Heart left ventricle (tissue), 16 donors: ENCODE data around the gene OR4F6. TPM values are rescaled to one million over a fixed set of nuclear protein-coding genes. Genes with fewer than 3 reads are reported as not detected.

Experiments used
- ATAC-seq, 4 donors: fragments of 200-7000 bp; cut with Tn5 transposase; one replicate each; pipeline ENCODE4 v1.9.1; 2020 to 2022; ENCODE audit warnings: moderate library complexity in 4 of 4, mild to moderate bottlenecking in 3 of 4, moderate number of reproducible peaks in 1 of 4
- DNase-seq, 5 donors: peaks; one replicate each; pipeline ENCODE4 v3.0.0-alpha.2; 2020
- H3K27ac ChIP-seq, 12 donors: fragments of 200-600 bp; sonication (generic) in 4 of 12; one replicate each; pipeline versions ENCODE4 v1.5.0 to v1.8.0; 2016 to 2022; ENCODE audit warnings: mild to moderate bottlenecking in 2 of 12
- H3K27me3 ChIP-seq, 9 donors: fragments of 200-600 bp; sonication (generic) in 2 of 9; one replicate each; pipeline versions ENCODE4 v1.5.1 to v1.8.0; 2016 to 2022; ENCODE audit warnings: mild to moderate bottlenecking in 3 of 9
- H3K36me3 ChIP-seq, 9 donors: fragments of 200-600 bp; sonication (generic) in 2 of 9; one replicate each; pipeline versions ENCODE4 v1.5.0 to v1.8.0; 2018 to 2022; ENCODE audit warnings: mild to moderate bottlenecking in 2 of 9
- H3K4me1 ChIP-seq, 12 donors: fragments of 200-600 bp; sonication (generic) in 4 of 12; one replicate each; pipeline versions ENCODE4 v1.5.0 to v1.8.0; 2016 to 2022; ENCODE audit warnings: mild to moderate bottlenecking in 3 of 12
- H3K4me3 ChIP-seq, 12 donors: fragments of 200-600 bp; sonication (generic) in 4 of 12; one replicate each; pipeline versions ENCODE4 v1.5.0 to v1.8.0; 2017 to 2022; ENCODE audit warnings: mild to moderate bottlenecking in 9 of 12, moderate library complexity in 4 of 12
- H3K9me3 ChIP-seq, 12 donors: fragments of 200-600 bp; sonication (generic) in 4 of 12; one replicate each; pipeline versions ENCODE4 v1.5.0 to v1.8.0; 2016 to 2022; ENCODE audit warnings: mild to moderate bottlenecking in 1 of 12
- CTCF ChIP-seq, 12 donors: fragments of 200-600 bp; sonication (generic) in 4 of 12; IDR thresholded peaks; one replicate each; pipeline versions ENCODE4 v1.5.0 to v1.8.0; 2018 to 2022; ENCODE audit warnings: antibody characterized with exemption in 12 of 12, mild to moderate bottlenecking in 5 of 12
- POLR2A ChIP-seq, 2 donors: fragments of 450-650 bp; IDR thresholded peaks; one replicate each; pipeline ENCODE4 v1.6.1; 2017; ENCODE audit warnings: antibody characterized with exemption in 2 of 2, mild to moderate bottlenecking in 2 of 2, moderate library complexity in 2 of 2
- WGBS, 4 donors: extraction: QIAGEN DNeasy Blood & Tissue Kit in 2 of 4; methylation state at CpG; one replicate each; pipeline versions ENCODE4 v1.1.5 to v1.1.7; 2013 to 2018; 5-methylcytosine and 5-hydroxymethylcytosine counted together
- intact Hi-C, 10 donors: fragments of 100-400 bp; cut with DNase I; formaldehyde crosslinking; loops; one replicate each; pipeline versions ENCODE4 v1.11.1 to v1.14.2; 2022
- polyA plus RNA-seq, 2 donors: library from polyadenylated mRNA; stranded (reverse); fragments of 200-250 nt; gene quantifications; one replicate each; pipeline ENCODE4 v1.2.3, GENCODE V29; 2013
- total RNA-seq, 9 donors: library from RNA; depleted of rRNA in 2 of 9; stranded (reverse); fragments of >200 nt in 2 of 9; fragmentation: NEBNext Ultra II Directional in 3 of 9; extraction: Animal tissue kit (Norgen Biotek cat#: 25700) in 3 of 9; gene quantifications; one replicate each; pipeline versions ENCODE4 v1.1.0 to v1.2.4, GENCODE V29; 2016 to 2023
- donor health status: ischemic (EF 13 %, LVEDD 7.1; RV severe dilation, severe dysfunction).
- donor health status: healthy with polysubstance abuse.
- donor health status: DM: no; HTN: yes; CAD: no.
- donor health status: DM: no; HTN: no; CAD: no.
- donor health status: ischemic (EF 25% LVEDD 6.9; RV normal size, moderate dysfunction).
- donor health status: ischemic (EF 25% LVEDD 5.7; RV mildly dilated, moderate dysfunction).
- donor health status: healthy.
- donor health status: DM: yes; HTN: yes; CAD: no.
- donor health status: ischemic (EF 35%, LVEDD 5.7; RV mildly dilated, moderate dysfunction).
- donor health status: nonischemic (EF 11% LVEDD 7.7; RV severe dilation, severe dysfunction).
- donor health status: DM: yes; HTN: yes; CAD: no.
- donor health status: PGD.
- donor health status: ischemic (EF 29% LVEDD 5.4; RV normal size, mild dysfunction).
- donor health status: nonischemic (EF 23%, LVEDD 6.1; RV moderate dilation, normal function).

The OR4F6 gene
- total and polyA plus RNA-seq, 11 donors = not detected

GRCh38 chr15:101813803-101814534, 10.7 kb downstream of the OR4F6 start:
- ATAC-seq (no peak), DNase-seq (no peak)
- Histone ChIP-seq H3K4me1 (no peaks in the 10 kb centered on the region), H3K4me3 (no peak overlapping the region), H3K27ac (no peak overlapping the region), H3K36me3 (no peaks in the 10 kb centered on the region), H3K27me3 (peaks cover 0 to 24% (median 0%) of the 10 kb centered on the region in 9 donors), H3K9me3 (no peaks in the 10 kb centered on the region)
- TF ChIP-seq CTCF (IDR thresholded peaks at IDR 0.05) (no peak), POLR2A (IDR thresholded peaks at IDR 0.05) (no peak)
- 71 to 78% (median 73%) methylated on average over 3 of the region's 3 CpGs for WGBS, 4 donors
- intact Hi-C loops = no loop called here

- no peak overlapping the region for H3K27ac ChIP-seq
- intact Hi-C loops = no loop called here
- H3K27me3 ChIP-seq = peaks cover 0 to 18% (median 3%) of the 10 kb centered on the region in 9 donors
- H3K4me3 ChIP-seq = no peak overlapping the region
- ATAC-seq (no peak), DNase-seq (no peak)
- TF ChIP-seq POLR2A (IDR thresholded peaks at IDR 0.05) (no peak), CTCF (IDR thresholded peaks at IDR 0.05) (no peak)
- H3K9me3 ChIP-seq = peaks cover 0 to 8% (median 0%) of the 10 kb centered on the region in 12 donors
- H3K4me1 ChIP-seq = no peaks in the 10 kb centered on the region
- WGBS, 4 donors = 48 to 66% (median 63%) methylated on average over 6 of the region's 6 CpGs
- H3K36me3 ChIP-seq = no peaks in the 10 kb centered on the region
These were observed 17.5 kb downstream of the OR4F6 start for GRCh38 chr15:101820781-101821180.

GRCh38 chr15:101827257-101827656, 23.9 kb downstream of the OR4F6 start:
- H3K36me3 ChIP-seq = no peaks in the 10 kb centered on the region
- DNase-seq = no peak
- no peaks in the 10 kb centered on the region for H3K4me1 ChIP-seq
- H3K9me3 ChIP-seq = peaks cover 0 to 8% (median 0%) of the 10 kb centered on the region in 12 donors
- no peak overlapping the region for H3K4me3 ChIP-seq
- TF ChIP-seq CTCF (IDR thresholded peaks at IDR 0.05) (no peak), POLR2A (IDR thresholded peaks at IDR 0.05) (no peak)
- ATAC-seq = no peak
- peaks cover 0 to 11% (median 2%) of the 10 kb centered on the region in 9 donors for H3K27me3 ChIP-seq
- intact Hi-C loops = no loop called here
- WGBS, 4 donors = 69 to 72% (median 71%) methylated on average over 6 of the region's 6 CpGs
- H3K27ac ChIP-seq = no peak overlapping the region

- peaks cover 0 to 15% (median 2%) of the 10 kb centered on the region in 9 donors for H3K27me3 ChIP-seq
- no peak overlapping the region for H3K27ac ChIP-seq
- no peak overlapping the region for H3K4me3 ChIP-seq
- DNase-seq (no peak), ATAC-seq (no peak)
- intact Hi-C loops = no loop called here
- H3K36me3 ChIP-seq = no peaks in the 10 kb centered on the region
- peaks cover 0 to 14% (median 0%) of the 10 kb centered on the region in 12 donors for H3K9me3 ChIP-seq
- WGBS, 4 donors = 73 to 83% (median 80%) methylated on average over 5 of the region's 5 CpGs
- H3K4me1 ChIP-seq = no peaks in the 10 kb centered on the region
- TF ChIP-seq CTCF (IDR thresholded peaks at IDR 0.05) (no peak), POLR2A (IDR thresholded peaks at IDR 0.05) (no peak)
These were observed 25.5 kb downstream of the OR4F6 start for GRCh38 chr15:101828774-101829173.
